Skin epidermis (tissue), 12 donors: ENCODE measurements around the gene CABP7.
A peak's percentile ranks its signal among the peaks of the same experiment; 100 is the strongest.

Source experiments
- H3K27ac ChIP-seq, 21 experiments: fragments of 200-600 bp; sonication (generic) in 11 of 21; one replicate each; pipeline ENCODE4 v1.5.0; 2020; ENCODE audit warnings: mild to moderate bottlenecking in 3 of 21, inconsistent platforms in 2 of 21, moderate library complexity in 2 of 21
- H3K4me3 ChIP-seq, 7 experiments: fragments of 200-600 bp; sonication (generic) in 2 of 7; one replicate each; pipeline ENCODE4 v1.5.0; 2020; ENCODE audit warnings: inconsistent platforms in 2 of 7, mild to moderate bottlenecking in 2 of 7, moderate library complexity in 1 of 7

CABP7 gene

DNA sequence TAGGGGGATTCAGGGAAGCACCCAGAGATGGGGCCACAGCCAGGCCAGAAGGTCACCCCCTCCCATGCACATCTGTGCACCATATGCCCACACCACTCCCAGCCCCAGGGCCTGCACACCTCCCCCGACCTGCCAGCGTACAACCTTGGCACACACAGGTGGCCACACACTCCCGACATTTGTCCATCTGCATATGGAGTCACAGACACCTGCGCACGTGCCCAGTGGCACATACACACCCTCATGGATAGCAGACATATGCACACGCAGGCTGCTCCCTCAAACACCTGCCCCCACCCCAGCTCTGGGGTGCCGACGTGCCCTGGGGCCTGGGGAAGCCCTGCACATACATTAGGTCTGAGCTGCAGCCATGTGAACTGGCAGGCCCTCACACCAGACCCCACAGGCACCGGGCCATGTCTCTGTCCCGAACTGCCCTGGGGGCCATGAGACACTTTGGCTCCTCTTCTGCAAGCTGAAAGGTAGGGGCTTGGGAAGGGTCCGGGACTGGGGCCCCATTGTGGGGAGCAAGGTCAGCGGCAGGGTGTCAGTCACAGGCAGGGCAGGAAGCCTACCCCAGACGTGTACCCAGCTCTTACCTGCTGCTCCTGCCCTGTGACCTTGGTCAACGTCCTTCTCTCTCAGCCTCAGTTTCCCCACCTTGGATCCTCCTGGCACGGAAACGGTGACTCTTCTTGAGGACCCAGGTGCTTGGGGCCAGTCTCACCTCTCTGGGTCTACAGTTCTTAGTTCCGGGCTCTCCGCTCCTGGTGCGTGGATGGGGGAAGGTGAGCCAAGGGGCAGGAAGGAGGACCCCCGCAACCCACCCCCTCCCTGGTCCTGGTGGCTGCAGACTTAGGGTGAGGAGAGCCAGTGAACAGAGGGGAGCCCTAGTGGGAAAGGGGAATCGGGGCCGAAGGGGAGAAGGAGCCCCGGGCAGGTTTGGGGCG is 579 bp upstream of the CABP7 start:
- Histone ChIP-seq H3K4me3 (no peak overlapping the region), H3K27ac (no peak overlapping the region)

DNA sequence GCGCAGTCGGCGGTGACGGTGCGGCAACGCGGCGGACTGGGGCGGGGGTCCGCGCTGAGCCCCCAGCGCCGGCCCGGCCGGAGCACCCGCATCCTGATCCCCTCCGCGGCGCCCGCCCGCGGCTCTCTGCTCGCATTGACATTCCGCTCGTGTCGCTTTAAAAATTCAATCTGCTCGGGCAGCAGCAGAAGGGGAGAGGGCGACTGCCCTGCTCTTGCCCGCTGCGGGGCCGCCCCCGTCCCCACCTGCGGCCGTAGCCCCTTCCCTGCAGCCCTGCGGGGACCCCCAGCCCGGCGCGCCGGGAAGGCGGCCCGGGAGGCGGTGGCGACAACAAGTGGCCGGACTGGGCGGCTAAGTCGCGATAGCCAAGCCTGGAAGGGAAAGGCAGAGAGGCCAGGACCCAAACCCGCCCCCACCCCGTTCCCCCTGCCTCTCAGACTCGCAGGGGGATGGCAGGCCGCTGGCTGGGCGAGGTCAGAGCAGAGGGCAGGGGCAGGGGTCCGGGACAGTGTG is 1.1 kb downstream of the CABP7 start:
- H3K4me3 ChIP-seq = peak overlapping the region in 2 of 7 experiments; percentile 9 to 10
- H3K27ac ChIP-seq = no peak overlapping the region

DNA sequence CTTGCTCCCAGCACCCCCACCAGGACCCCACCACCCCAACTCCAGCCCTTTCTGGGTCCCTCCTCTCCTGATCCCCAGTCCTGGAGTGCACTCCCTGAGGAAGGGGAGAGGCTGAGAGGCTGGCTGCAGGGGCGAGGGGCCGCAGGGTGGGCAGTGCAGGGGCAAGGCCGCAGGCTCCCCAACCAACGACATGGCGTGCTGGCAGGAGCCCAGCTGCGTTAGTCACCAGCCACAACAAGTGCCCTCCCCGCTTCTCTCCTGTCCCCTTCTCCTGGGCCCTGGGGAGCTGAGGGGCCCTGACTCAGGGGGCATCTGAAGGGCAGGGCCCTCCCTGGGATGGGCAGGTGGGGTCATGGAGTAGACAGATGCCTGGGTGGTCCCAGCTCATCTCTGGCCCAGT is 2.3 kb downstream of the CABP7 start:
- no peak overlapping the region for H3K4me3 ChIP-seq

DNA sequence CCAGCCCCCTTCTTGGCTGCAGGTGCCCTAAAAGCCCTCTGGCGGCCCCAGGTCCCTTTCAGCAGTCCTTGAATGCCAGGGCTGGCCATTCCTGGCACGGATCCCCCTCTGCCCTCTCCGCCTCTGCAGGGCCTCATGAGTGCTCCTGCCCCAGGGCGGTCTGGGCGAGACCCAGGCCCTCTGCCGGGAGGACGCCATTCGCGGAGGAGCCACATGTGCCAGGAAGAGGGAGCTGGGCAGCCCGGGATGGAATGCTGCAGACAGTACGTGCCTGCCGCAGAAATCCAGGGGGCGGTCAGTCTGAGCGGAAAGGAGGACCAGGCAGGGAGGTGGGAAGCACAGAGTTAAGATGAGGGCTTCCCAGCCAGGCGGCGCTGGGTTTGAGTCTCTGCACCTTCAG is 2.8 kb downstream of the CABP7 start:
- H3K4me3 ChIP-seq = no peak overlapping the region
- no peak overlapping the region for H3K27ac ChIP-seq

More for the DNA sequence above, 2.3 kb downstream of the CABP7 start:
- no peak overlapping the region for H3K27ac ChIP-seq

DNA sequence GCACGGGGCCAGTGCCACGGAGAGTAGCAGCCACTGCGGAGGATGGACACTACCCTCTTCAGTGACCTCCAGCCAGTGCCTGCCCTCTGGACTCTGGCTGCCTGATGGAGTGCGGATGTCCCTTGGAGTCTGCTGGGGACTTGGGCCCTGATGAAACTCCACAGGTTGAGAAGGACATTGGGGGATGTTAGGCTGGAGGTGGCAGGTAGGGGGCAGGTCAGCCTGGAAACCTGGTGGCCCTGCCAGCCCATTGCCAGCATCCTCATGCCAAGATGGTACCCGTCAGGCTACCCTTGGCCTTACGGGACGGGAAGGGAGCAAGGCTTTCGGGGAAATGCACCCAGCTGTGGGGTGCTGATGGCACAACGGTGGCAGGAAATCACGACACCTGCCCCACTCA is 4.0 kb downstream of the CABP7 start:
- no peak overlapping the region for H3K27ac ChIP-seq
- no peak overlapping the region for H3K4me3 ChIP-seq

DNA sequence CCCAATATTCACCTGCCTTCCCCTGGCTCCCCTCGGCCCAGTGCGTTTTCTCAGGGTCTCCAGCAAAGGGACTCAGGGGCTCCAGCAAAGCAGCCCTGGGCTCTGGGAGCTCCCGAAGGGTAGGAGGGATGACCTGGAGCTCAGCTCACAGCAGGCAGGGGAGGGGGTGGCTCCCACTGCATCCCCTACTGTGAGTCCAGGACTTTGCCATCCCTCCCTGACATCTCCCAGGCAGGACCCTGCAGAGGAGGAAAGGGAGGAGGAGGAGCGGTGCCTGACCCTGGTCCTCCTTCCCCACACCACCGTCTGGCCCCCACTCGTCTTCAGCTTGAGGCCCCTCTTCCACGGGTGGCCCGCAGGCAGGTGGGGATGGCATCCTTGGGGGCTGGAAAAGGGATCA is 5.0 kb downstream of the CABP7 start:
- Histone ChIP-seq H3K27ac (no peak overlapping the region), H3K4me3 (no peak overlapping the region)

DNA sequence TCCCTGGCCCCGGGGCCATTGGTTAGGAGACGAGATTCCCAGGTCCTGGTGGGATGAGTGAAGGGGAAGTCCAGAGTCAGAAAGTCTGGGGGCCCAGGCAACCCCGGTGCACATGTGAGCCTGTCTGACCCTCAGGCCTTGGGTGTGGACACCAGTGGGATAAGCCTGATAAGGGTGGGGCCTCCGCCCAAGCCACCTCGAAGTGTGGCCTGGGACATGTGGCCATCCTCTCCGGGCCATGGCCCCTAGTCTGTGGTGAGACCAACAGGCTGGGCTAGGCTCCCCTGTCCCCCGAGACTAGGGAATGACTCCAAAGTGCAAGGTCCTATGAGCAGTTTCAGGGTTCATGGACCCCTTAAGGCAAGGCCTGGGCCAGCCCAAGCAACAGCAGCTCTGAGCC is 6.3 kb downstream of the CABP7 start:
- no peak overlapping the region for H3K4me3 ChIP-seq
- H3K27ac ChIP-seq = no peak overlapping the region

DNA sequence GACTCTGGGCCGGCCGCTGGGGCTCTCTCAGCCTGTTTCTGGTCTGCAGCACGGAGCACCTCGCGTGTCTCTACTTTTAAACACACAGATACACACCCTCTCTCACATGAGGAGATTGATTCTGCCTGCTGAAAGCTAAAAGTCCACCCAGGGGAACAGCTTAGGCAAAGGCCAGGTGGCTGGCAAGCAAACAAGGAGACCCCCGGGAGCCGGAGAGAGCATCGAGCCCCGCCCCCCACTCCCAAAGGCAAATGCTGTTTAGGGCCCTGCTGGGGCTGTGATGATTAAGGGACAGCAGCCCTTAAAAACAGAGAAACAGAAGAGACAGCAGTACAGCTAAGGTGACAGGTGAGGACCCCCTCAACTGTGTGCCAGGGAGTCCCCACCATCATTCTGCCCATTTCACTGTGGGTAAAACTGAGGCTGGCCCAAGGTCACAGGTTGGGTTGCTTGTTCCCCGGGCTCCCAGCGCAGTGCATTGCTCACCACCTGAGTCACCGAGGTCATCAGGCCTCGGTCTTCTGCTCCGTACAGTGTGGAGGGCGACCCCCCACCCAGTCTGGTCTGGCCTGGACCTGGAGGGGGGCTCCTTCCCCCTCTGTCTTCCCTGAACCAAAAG is 6.8 kb downstream of the CABP7 start:
- no peak overlapping the region for H3K27ac ChIP-seq
- H3K4me3 ChIP-seq = no peak overlapping the region

DNA sequence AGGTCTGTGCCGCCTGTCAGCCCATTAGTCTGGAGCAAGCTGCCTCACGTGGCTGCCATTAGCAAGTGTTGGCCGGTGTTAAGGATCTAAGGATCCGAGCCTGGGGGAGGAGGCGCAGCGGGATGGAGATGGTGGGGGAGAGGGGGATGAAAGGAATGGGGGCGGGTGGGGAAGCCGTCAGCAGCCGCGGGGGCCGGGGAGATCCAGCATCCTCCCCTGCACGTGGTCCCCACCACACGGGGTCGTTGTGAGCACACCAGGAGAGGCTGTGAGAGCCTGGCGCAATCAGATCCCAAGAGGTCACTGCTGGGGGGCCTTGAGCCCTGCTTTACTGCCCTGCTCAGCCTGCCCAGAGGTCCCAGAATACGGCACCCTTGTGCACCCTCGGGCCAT is 7.3 kb downstream of the CABP7 start:
- no peak overlapping the region for H3K27ac ChIP-seq

DNA sequence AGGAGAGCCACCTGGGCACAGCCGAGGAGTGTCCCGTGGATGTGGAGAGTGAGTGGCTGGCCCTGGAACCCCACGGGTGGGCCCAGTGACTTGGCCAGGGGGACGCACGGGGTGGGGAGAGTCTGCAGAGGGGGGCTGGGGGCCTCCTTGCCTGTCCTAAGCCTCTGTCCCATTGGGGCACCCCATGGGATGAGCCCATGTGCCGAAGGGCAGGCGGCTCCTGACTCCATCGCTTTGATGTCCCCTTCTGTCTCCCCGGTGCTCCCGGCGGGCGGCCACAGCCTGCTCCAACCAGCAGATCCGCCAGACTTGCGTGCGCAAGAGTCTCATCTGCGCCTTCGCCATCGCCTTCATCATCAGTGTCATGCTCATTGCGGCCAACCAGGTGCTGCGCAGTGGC is 9.4 kb downstream of the CABP7 start:
- Histone ChIP-seq H3K27ac (no peak overlapping the region), H3K4me3 (no peak overlapping the region)

More for the DNA sequence above, 7.3 kb downstream of the CABP7 start:
- no peak overlapping the region for H3K4me3 ChIP-seq

DNA sequence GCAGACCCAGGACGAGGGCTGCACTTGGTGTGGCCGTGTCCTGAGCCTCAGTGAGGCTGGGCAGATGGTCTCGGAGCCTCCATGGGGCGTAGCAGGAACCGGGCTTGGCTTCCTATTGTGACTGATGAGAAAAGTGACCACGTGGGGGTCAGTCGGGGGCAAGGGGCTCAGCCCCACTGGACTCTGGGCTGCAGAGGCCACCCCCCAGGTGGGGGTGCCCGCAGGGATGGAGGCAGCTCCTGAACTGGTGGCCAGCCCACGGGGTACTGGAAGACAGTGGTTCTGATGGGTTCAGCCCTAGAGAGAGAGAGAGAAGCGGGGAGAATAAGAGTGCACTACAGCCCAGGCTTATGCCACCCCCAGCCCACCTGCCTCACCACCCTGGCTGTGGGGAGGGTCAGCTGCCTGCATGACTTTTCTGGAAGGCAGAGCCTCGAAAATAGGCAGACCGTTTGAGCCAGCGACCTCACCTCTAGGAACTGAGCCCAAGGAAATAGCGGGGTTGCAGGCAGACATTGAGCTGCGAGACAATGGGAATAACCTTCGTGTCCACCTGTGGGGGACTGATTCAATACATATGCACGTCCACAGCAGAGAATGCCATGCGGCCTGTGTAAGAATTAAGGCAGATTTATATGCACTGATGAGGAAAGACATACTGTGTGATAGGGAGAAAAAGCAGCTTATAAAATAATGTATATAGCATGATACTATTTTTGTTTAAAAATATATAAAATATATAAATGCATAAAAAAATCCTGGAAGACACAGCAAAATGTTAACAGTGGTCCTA is 11.5 kb downstream of the CABP7 start:
- H3K27ac ChIP-seq = no peak overlapping the region

DNA sequence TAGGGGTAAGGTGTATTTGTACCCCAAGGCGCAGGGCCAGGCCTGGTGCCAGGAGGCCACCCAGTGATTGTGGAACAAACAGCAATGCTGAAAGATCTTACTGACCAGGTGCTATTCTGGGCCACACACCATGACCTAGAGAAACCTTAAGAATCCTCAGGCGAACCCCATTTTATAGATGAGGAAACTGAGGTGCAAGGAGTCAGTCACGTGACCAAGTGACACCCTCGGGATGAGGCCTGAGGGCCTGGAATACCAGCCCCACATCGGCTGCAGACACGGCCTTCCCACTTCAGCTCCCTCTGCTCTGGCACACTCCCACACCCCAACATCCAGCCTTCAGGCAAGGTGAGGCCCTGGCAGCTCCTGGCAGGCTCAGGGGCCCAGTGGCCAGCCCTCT is 13.1 kb downstream of the CABP7 start:
- Histone ChIP-seq H3K4me3 (no peak overlapping the region), H3K27ac (no peak overlapping the region)

More for the DNA sequence above, 11.5 kb downstream of the CABP7 start:
- no peak overlapping the region for H3K4me3 ChIP-seq

DNA sequence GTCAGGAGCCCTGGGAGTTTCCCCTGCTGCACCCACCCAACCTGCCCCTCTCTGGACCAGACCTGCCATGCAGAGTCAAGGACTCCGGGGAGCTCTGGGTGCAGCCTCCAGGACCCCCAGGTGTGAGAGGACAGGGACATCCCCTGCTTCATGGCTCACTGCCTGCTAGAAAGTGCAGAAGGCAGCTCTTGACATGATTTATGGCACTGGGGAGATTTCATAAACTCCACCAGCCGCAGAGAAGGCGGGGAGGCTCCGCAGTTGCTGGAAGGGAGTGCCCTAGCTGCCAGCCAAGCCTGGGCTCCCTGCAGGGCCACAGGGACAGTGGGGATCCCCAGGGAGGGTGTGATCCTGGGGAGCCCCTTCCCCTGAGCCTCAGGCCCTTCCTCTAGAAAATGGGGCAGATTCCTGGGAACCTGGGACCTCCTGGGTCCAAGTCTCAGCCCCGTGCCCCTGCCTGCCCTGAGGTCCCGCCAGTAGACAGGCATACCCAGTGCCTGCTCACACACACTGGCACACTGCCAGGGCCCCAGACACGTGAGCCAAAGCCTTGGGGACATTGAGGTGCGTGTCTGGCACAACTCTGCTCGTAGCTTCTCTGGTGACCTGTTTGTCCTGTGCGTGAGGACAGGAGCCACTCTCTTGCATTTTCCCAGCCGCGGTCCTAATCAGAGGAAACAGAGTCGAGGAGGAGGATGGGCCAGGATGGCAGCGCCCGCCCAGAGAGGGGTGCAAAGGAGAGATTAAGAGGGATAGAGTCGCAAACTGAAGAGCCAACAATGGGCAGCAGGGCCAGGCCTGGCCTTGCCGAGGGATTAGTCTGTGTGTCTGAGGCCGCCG is 13.8 kb downstream of the CABP7 start:
- Histone ChIP-seq H3K27ac (no peak overlapping the region), H3K4me3 (no peak overlapping the region)

DNA sequence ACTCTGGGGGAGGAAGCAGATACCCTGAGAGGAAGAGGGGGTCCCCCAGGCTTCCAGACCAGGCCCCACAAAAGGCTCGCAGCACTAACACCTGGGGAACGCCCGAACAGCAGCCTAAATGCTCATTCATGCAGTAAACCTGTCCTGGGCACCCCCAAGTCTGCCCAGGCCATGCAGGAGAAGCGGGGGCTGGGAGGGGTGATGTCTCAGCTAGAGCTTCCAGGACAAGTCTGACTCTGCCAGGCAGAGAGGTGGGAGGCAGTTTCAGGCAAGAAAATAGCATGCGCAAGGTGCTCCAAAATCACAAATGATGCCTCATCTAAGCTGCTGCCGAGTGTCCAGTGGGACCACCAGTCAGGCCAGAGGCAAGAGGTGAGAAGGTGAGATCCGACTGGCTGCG is 14.6 kb downstream of the CABP7 start:
- no peak overlapping the region for H3K27ac ChIP-seq
- no peak overlapping the region for H3K4me3 ChIP-seq

DNA sequence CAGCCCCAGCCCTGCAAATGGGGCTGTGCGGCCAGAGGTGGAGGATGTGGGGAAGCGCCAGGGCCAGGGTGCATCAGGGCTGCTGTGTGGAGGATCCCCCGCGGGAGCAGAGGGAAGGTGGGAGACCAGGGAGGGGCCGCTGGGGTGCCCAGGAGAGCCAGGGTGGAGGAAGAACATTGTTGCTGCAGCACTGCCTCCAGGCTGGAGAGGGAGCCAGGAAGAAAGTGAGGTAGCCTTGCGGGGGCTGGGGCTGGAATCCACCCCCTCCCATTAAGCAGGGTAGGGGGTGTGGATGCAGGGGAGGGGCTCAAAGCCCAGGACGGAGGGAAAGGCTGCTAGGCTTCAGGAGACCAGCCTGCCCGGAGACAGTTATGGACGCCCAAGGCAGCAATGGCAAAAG is 15.0 kb downstream of the CABP7 start:
- Histone ChIP-seq H3K27ac (no peak overlapping the region), H3K4me3 (no peak overlapping the region)

DNA sequence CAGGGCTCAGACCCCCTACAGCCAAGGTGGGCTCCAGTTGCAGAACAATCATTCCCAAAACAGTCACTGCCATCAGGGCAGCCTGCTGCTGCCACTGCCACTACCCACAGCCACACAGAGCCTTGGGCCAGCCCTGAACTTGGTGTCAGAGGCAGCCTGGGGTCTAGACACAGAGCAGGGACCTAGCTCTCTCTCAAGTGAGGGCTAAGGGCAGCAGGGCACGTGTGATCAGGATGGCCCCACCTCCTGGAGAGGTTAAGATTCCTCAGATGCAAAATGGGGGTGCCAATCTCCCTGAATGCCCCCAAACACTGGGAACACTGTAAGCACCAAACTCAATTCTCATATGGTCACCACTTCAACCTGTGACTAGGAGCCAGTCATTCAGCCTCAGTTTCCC is 15.6 kb downstream of the CABP7 start:
- Histone ChIP-seq H3K4me3 (no peak overlapping the region), H3K27ac (no peak overlapping the region)

DNA sequence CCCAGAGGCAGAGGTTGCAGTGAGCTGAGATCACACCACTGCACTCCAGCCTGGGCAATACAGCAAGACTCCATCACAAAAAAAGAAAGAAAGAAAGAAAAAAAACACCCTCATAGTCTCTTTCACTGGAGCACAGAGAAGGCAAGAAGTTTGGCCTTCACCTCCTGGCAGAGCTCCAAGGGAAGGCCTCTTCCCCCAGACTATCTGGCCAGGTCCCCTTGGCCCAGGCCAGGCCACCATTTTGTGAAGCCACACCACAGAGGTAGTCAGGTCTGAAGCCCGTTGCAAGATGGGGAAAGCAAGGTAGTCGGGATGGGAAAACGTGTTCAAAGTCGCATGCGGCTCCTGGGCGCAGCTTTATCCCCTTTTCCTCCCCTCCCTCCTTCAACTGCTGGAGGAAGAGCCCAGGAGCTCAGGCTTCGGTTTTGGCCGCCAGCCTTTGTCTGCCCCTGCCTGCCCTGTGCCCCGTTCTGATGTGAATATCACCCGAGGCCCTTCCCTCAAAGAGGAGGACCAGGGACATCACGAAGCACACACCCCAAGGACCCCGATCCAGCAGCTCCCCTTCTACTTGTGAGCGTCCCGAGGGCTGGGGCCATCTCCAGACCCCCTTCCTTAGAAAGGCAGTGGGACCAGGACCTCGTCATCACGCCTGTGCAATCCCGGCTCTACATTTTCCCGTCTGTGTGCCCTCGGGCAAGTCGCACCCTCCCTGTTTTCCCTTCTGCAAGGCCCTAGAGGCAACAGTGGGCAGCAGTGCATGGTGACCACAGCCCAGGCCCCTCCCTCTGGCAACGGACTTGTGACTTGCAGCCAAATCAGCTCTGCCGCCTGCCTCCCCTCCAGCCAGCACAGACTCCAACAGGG is 17.7 kb downstream of the CABP7 start:
- H3K27ac ChIP-seq = no peak overlapping the region
- no peak overlapping the region for H3K4me3 ChIP-seq

DNA sequence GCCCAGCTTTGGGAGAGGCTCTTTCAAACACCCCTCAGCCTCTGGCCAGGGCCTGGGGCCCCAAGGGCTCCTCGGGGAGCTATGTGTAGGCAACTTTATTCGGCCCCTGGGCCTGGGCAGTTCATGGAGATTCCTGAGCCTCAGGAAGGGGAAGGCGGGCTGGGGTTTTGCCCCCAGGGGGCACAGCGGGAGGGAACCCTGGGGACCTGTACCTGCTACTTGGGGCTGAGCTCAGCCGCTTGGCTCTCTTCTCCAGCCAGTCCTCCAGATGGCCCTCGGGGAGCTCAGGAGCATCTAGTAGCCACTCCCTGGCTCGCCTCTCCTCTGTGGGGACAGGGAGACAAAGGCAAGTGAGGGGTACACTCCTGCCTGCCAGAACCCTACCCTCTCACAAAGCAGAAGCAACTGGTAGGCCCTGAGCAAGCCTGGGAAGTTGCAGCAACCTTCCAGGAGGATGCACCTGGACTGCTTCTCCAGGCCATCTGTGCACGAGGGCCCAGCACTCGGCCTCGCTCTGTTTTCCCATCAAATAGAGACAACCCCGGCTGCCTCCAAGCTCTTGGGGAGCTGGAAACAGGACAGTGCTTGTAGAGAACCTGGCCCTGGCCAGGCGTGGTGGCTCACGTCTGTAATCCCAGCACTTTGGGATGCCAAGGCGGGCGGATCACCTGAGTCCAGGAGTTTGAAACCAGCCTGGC is 18.5 kb downstream of the CABP7 start:
- no peak overlapping the region for H3K4me3 ChIP-seq
- H3K27ac ChIP-seq = no peak overlapping the region
